Peyer's patch (tissue), 4 donors: ENCODE results near the gene ARF1.

Experiments
- POLR2A ChIP-seq, 2 donors: fragments of 450-650 bp; IDR thresholded peaks; one replicate each; pipeline ENCODE4 v1.5.1; 2017; ENCODE audit warnings: antibody characterized with exemption in 2 of 2, mild to moderate bottlenecking in 2 of 2, moderate library complexity in 2 of 2
- TF ChIP-seq, protein P1 (sequence below), 6 experiments: fragments of 450-650 bp in 4 of 6; fragments of 200-600 bp in 2 of 6; sonication (generic) in 1 of 6; IDR thresholded peaks; one replicate each; pipeline ENCODE4 v1.5.1; 2017 to 2019; ENCODE audit warnings: antibody characterized with exemption in 6 of 6, mild to moderate bottlenecking in 3 of 6, moderate library complexity in 1 of 6

DNA sequence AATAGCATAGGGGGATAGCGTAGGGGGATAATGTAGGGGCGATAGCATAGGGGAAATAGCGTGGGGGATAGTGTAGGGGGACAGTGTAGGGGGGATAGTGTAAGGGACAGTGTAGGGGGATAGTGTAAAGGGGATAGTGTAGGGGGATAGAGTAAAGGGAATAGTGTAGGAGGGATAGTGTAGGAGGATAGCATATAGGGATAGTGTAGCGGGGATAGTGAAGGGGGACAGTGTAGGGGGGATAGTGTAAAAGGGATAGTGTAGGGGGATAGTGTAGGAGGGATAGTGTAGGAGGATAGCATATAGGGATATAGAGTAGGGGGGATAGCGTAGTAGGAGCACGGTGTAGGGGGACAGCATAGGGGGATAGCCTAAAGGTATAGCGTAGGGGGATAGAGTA is 14.1 kb upstream of the ARF1 start:
- TF ChIP-seq, protein P1, sequence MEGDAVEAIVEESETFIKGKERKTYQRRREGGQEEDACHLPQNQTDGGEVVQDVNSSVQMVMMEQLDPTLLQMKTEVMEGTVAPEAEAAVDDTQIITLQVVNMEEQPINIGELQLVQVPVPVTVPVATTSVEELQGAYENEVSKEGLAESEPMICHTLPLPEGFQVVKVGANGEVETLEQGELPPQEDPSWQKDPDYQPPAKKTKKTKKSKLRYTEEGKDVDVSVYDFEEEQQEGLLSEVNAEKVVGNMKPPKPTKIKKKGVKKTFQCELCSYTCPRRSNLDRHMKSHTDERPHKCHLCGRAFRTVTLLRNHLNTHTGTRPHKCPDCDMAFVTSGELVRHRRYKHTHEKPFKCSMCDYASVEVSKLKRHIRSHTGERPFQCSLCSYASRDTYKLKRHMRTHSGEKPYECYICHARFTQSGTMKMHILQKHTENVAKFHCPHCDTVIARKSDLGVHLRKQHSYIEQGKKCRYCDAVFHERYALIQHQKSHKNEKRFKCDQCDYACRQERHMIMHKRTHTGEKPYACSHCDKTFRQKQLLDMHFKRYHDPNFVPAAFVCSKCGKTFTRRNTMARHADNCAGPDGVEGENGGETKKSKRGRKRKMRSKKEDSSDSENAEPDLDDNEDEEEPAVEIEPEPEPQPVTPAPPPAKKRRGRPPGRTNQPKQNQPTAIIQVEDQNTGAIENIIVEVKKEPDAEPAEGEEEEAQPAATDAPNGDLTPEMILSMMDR (IDR thresholded peaks at IDR 0.05): no peak
- TF ChIP-seq POLR2A (IDR thresholded peaks at IDR 0.05): no peak
